Thoracic aorta (tissue), 2 donors: ENCODE data around the gene SLC6A6. TPM values are rescaled to one million over a fixed set of nuclear protein-coding genes. Genes with fewer than 3 reads are reported as not detected.
"Not testable (repeated sequence)": the region's sequence is repeated elsewhere in the genome, so short reads cannot be mapped to it uniquely, and the experiment has no call there.

Experiments used
- ATAC-seq: fragments of 150-250 bp; one replicate; pipeline ENCODE4 v1.8.0; 2017; ENCODE audit warnings: low read depth; ENCODE audit not compliant: insufficient number of reproducible peaks, low FRiP score
- DNase-seq: peaks from one replicate; pipeline ENCODE4 v3.0.0-alpha.2; 2020; ENCODE audit warnings: low spot score
- H3K27ac ChIP-seq, 2 donors: fragments of 200-600 bp; sonication (generic); 1 replicate in 1 of 2; 2 replicates in 1 of 2; pipeline ENCODE4 v1.5.1; 2016; ENCODE audit warnings: mild to moderate bottlenecking in 2 of 2, moderate library complexity in 2 of 2
- H3K27me3 ChIP-seq: fragments of 200-600 bp; sonication (generic); replicated peaks from 2 replicates; pipeline ENCODE4 v1.6.0; 2016; ENCODE audit warnings: mild to moderate bottlenecking; ENCODE audit not compliant: insufficient read depth
- H3K36me3 ChIP-seq: fragments of 200-600 bp; sonication (generic); one replicate; pipeline ENCODE4 v1.5.1; 2016
- H3K4me1 ChIP-seq, 2 donors: fragments of 200-600 bp; sonication (generic); 1 replicate in 1 of 2; 2 replicates in 1 of 2; pipeline versions ENCODE4 v1.5.1 to v1.6.0; 2016; ENCODE audit warnings: low read depth in 2 of 2, mild to moderate bottlenecking in 1 of 2; ENCODE audit not compliant: control insufficient read depth in 1 of 2
- H3K4me3 ChIP-seq: fragments of 200-600 bp; sonication (generic); 2 replicates; pipeline ENCODE4 v1.5.1; 2016; ENCODE audit warnings: mild to moderate bottlenecking
- H3K9me3 ChIP-seq: fragments of 200-600 bp; sonication (generic); 2 replicates; pipeline ENCODE4 v1.5.1; 2016
- total RNA-seq, 2 donors: library from RNA; depleted of rRNA; stranded (reverse); fragments of >200 nt; gene quantifications; one replicate each; pipeline versions ENCODE4 v1.1.0 to v1.2.3, GENCODE V29; 2016
- TF ChIP-seq, protein P1 (sequence below): fragments of 200-600 bp; sonication (generic); IDR thresholded peaks from one replicate; pipeline ENCODE4 v1.5.1; 2019; ENCODE audit warnings: antibody characterized with exemption

SLC6A6 gene
- total RNA-seq, 2 donors from 2014 or later = 33.5 to 45.5 TPM

DNA sequence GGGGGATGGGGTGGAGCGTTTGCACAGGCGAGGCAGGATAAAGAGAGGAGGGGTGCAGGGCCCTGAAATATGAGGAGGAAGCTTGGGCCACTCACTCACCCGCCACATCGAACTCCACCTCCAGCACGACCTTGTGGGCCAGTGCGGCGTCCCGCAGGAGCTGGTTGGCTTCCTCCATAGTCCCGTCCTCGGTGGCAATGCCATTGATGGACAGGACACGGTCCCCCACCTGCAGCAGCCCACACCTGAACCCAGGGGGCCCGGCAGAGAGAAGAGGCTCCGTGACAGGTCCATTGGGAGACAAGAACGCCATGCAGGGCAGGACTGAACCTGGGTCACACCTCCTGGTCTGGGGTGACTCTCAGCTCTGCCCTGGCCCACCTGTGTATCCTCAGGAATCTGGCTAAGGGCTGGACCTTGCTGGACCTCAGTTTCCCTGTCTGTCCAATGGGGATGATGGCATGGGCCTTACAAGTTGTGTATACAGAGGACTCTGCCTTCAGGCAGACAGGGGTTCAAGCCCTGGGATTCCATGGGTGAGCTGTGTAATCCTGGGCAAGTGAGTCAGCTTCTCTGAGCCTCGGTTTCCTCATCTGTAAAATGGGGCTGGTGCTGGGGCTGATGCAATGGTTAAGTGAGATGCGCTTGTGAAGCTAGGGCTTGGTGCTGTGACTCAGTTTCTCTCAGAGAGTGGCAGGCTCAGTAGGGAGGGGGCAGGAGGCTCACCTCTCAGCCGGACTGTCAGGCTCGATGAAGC is 111.3 kb downstream of the SLC6A6 start:
- TF ChIP-seq, protein P1, sequence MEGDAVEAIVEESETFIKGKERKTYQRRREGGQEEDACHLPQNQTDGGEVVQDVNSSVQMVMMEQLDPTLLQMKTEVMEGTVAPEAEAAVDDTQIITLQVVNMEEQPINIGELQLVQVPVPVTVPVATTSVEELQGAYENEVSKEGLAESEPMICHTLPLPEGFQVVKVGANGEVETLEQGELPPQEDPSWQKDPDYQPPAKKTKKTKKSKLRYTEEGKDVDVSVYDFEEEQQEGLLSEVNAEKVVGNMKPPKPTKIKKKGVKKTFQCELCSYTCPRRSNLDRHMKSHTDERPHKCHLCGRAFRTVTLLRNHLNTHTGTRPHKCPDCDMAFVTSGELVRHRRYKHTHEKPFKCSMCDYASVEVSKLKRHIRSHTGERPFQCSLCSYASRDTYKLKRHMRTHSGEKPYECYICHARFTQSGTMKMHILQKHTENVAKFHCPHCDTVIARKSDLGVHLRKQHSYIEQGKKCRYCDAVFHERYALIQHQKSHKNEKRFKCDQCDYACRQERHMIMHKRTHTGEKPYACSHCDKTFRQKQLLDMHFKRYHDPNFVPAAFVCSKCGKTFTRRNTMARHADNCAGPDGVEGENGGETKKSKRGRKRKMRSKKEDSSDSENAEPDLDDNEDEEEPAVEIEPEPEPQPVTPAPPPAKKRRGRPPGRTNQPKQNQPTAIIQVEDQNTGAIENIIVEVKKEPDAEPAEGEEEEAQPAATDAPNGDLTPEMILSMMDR = no peak
- no peaks in the 10 kb centered on the region for H3K36me3 ChIP-seq
- ATAC-seq = no peak
- H3K27ac ChIP-seq = no peak overlapping the region
- no peaks in the 10 kb centered on the region for H3K27me3 ChIP-seq
- H3K4me3 ChIP-seq = no peak overlapping the region
- H3K9me3 ChIP-seq = no peaks in the 10 kb centered on the region
- no peaks in the 10 kb centered on the region for H3K4me1 ChIP-seq
- DNase-seq = no peak

DNA sequence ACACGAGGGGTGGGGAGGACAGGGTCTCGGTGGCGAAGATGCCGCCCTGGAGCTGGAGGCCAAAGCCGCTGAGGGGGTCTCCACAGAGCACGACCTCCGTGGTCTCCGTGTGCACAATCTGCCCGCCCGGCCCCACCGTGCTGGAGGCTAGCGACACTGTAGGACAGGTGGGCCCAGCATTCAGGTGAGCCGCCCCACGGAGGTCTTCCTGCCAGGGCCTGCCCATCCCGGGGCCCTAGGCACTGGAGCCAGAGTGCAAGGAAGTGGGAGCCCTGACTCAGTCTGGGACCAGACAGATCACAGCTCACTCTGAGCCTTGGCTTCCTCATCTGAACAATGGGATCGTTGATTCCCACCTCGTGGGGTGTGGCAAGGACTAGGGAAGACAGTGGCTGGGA is 111.9 kb downstream of the SLC6A6 start:
- no peak overlapping the region for H3K4me3 ChIP-seq
- H3K36me3 ChIP-seq = no peaks in the 10 kb centered on the region
- TF ChIP-seq, protein P1 = no peak
- ATAC-seq = no peak
- no peak for DNase-seq
- no peaks in the 10 kb centered on the region for H3K4me1 ChIP-seq
- H3K27ac ChIP-seq = no peak overlapping the region
- no peaks in the 10 kb centered on the region for H3K9me3 ChIP-seq
- H3K27me3 ChIP-seq = no peaks in the 10 kb centered on the region

DNA sequence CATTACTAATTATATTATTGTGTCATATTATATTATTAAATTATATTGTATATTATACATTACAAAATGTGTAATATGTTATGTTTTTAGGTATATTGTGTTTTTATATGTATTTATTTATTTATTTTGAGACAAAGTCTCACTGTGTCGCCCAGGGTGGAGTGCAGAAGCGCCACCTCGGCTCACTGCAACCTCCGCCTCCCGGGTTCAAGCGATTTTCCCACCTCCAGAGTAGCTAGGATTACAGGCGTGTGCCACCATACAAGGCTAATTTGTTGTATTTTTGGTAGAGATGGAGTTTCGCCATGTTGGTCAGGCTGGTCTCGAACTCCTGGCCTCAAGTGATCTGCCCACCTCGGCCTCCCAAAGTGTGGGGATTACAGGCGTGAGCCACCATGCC is 113.1 kb downstream of the SLC6A6 start:
- H3K4me1 ChIP-seq, H3K36me3 ChIP-seq, H3K9me3 ChIP-seq, H3K27ac ChIP-seq, DNase-seq, H3K4me3 ChIP-seq, ATAC-seq, H3K27me3 ChIP-seq: not testable (repeated sequence)

DNA sequence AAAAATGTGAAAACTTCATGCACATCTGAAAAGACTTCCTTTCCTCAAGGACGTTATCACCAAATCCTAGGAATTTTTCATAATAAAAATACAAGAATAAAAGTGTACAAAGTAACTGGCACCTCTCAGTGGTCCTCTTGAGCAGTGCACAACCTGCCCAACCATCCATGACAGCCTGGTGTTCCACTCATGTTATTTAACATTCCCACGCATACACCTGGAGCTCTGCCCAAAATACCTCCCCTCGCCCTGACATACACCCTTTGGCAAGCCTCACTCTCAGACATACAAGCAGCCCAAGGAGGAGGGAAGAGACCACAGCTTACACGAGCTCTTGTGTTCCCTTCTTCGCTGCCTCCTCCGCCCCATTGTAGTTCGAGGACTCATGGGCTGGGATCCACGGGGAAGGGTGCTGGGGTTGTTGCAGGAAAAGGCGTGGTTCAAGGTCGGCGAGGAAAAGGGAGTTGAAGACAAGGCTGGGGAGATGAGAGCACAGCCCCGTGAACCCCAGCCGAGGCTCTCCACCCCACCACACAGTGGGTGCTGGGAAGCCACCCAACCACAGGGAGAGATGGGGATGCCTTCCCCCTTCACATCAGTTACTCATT is 114.4 kb downstream of the SLC6A6 start:
- Histone ChIP-seq H3K27ac (no peak overlapping the region), H3K9me3 (no peaks in the 10 kb centered on the region), H3K36me3 (no peaks in the 10 kb centered on the region), H3K4me1 (peaks cover 0 to 5% of the 10 kb centered on the region in 2 donors), H3K4me3 (no peak overlapping the region), H3K27me3 (no peaks in the 10 kb centered on the region)
- TF ChIP-seq, protein P1 = no peak
- ATAC-seq = no peak
- no peak for DNase-seq

DNA sequence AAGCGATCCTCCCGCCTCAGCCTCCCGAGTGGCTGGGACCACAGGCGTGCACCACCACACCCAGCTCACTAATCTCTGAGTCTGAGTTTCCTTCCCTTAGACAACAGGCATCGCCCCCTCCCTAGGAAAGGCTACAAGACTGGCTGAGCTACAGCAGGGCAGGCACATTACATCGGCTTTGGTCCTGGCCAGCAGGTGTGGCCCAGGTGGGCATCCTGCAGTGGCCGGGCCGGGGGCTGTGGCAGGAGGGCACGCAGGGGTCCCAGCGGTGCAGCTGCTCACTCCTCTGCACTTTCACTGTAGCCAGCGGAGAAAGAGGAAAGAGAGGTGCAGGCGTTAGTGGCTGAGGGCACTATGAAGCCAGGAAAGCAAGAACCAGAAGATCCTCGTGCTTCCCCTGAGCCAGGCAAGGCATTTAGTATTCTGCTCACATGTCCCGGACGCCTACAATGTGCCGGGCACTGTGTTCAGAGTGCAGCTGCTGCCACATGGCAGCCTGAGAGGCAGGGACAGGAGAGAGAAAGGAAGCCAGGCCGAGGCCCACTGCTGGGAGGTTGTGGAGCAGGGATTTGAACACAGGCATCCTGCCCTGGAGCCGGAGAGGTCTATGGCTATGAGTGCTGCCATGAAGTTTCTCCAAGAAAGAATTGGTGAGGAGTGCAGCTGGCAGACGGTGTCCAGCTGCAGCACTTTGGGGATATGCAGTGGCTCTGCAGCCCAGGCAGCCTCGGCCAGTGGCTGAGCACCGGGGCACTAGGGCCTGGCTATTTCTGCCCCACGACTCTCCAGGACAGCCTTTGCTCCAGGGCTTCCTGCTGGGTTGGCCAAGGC is 115.4 kb downstream of the SLC6A6 start:
- H3K27ac ChIP-seq = no peak overlapping the region
- H3K4me1 ChIP-seq = peaks cover 6 to 15% of the 10 kb centered on the region in 2 donors
- TF ChIP-seq, protein P1 = no peak
- no peaks in the 10 kb centered on the region for H3K36me3 ChIP-seq
- H3K4me3 ChIP-seq = no peak overlapping the region
- no peak for ATAC-seq
- H3K27me3 ChIP-seq = no peaks in the 10 kb centered on the region
- DNase-seq = no peak
- no peaks in the 10 kb centered on the region for H3K9me3 ChIP-seq
